Fibroblast of lung (primary cell): ENCODE results near the gene KIAA1217. TPM values are rescaled to one million over a fixed set of nuclear protein-coding genes. Genes with fewer than 3 reads are reported as not detected.

Experiments used
- DNase-seq, 2 donors: peaks; one replicate each; pipeline versions ENCODE4 v3.0.0 to v3.0.0-alpha.2; 2010; ENCODE audit warnings: low read depth in 2 of 2
- H2AFZ ChIP-seq: 2 replicates; pipeline ENCODE4 v1.5.1; 2012; ENCODE audit warnings: low read length, control low read depth, inconsistent platforms
- H3K27ac ChIP-seq: 2 replicates; pipeline ENCODE4 v1.5.1; 2011; ENCODE audit warnings: low read length, control low read depth; ENCODE audit not compliant: insufficient read depth
- H3K27me3 ChIP-seq: 2 replicates; pipeline ENCODE4 v1.5.1; 2011; ENCODE audit warnings: mild to moderate bottlenecking, low read length; ENCODE audit not compliant: control insufficient read depth, insufficient read depth
- H3K36me3 ChIP-seq: 2 replicates; pipeline ENCODE4 v1.5.1; 2011; ENCODE audit warnings: low read length; ENCODE audit not compliant: control insufficient read depth, insufficient read depth
- H3K4me1 ChIP-seq: 2 replicates; pipeline ENCODE4 v1.5.1; 2011; ENCODE audit warnings: low read length; ENCODE audit not compliant: control insufficient read depth, insufficient read depth; ENCODE audit errors: extremely low read depth
- H3K4me2 ChIP-seq: 2 replicates; pipeline ENCODE4 v1.5.1; 2011; ENCODE audit warnings: low read length, control low read depth; ENCODE audit not compliant: insufficient read depth; ENCODE audit errors: extremely low read depth
- H3K4me3 ChIP-seq, 4 experiments: fragments of 200-600 bp in 1 of 4; sonication (generic) in 1 of 4; replicated peaks in 1 of 4; 2 replicates each; pipeline ENCODE4 v1.5.1; 2011 to 2016; ENCODE audit warnings: low read length in 4 of 4, low read depth in 3 of 4, mild to moderate bottlenecking in 3 of 4, control low read depth in 2 of 4, inconsistent platforms in 1 of 4, mixed read lengths in 1 of 4; ENCODE audit not compliant: insufficient read depth in 1 of 4; ENCODE audit errors: control extremely low read depth in 1 of 4
- H3K79me2 ChIP-seq: 2 replicates; pipeline ENCODE4 v1.5.1; 2012; ENCODE audit warnings: mild to moderate bottlenecking, low read length, inconsistent platforms; ENCODE audit not compliant: control insufficient read depth, insufficient read depth
- H3K9ac ChIP-seq: 2 replicates; pipeline ENCODE4 v1.5.1; 2011; ENCODE audit warnings: mild to moderate bottlenecking, low read length, control low read depth; ENCODE audit not compliant: insufficient read depth
- H3K9me3 ChIP-seq: 2 replicates; pipeline ENCODE4 v1.5.1; 2012; ENCODE audit warnings: low read depth, low read length; ENCODE audit not compliant: control insufficient read depth, insufficient read depth
- H4K20me1 ChIP-seq: 2 replicates; pipeline ENCODE4 v1.5.1; 2011; ENCODE audit warnings: low read length; ENCODE audit not compliant: control insufficient read depth, insufficient read depth; ENCODE audit errors: extremely low read depth
- EZH2 ChIP-seq: IDR thresholded peaks from 2 replicates; pipeline ENCODE4 v1.5.1; 2012; ENCODE audit warnings: low read length, control low read depth, mild to moderate bottlenecking; ENCODE audit errors: missing control alignments
- polyA plus RNA-seq, 2 donors: library from polyadenylated mRNA; depleted of rRNA in 1 of 2; stranded (reverse) in 1 of 2; unstranded in 1 of 2; fragments of >200 nt; gene quantifications; 2 replicates each; pipeline ENCODE4 v1.2.1, GENCODE V29; 2011 to 2012; ENCODE audit warnings: missing spikeins in 1 of 2
- total RNA-seq: library from RNA; depleted of rRNA; stranded (reverse); fragments of >200 nt; gene quantifications from 2 replicates; pipeline ENCODE4 v1.2.1, GENCODE V29; 2014
- TF ChIP-seq, protein P1 (sequence below), 2 donors: IDR thresholded peaks in 1 of 2; conservative IDR thresholded peaks in 1 of 2; 1 replicate in 1 of 2; 2 replicates in 1 of 2; pipeline ENCODE4 v1.5.1; 2011 to 2012; ENCODE audit warnings: low read length in 2 of 2, control low read depth in 1 of 2, inconsistent platforms in 1 of 2, low read depth in 1 of 2, mild to moderate bottlenecking in 1 of 2

The KIAA1217 gene
- total and polyA plus RNA-seq, 2 donors (not counting 1 experiment from before 2014, with no cell fraction given) = 0.92 to 1.5 TPM

DNA sequence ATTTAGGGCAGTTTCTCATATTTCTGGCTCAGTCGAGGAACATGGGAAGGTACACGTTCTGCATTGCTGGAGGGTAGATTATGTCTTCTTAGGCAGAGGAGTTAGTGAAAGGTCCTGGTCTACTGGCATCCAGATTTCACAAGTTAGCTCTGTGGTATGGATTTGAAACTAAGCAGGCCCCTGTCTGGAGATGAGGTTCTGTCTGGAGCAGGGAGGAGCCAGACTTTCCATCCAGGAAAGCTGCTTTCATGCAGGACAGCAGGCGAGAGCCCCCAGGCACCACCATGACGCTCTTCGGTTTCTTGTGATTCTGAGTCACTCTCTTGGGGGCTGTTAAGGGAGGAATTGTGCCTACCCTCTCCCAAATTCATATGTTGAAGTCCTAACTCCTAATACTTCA is 184.3 kb downstream of the KIAA1217 start:
- no peak overlapping the region for H3K27ac ChIP-seq
- no peaks in the 10 kb centered on the region for H3K4me1 ChIP-seq
- no peaks in the 10 kb centered on the region for H3K9me3 ChIP-seq
- DNase-seq = no peak
- no peak overlapping the region for H3K9ac ChIP-seq
- no peaks in the 10 kb centered on the region for H4K20me1 ChIP-seq
- TF ChIP-seq, protein P1, sequence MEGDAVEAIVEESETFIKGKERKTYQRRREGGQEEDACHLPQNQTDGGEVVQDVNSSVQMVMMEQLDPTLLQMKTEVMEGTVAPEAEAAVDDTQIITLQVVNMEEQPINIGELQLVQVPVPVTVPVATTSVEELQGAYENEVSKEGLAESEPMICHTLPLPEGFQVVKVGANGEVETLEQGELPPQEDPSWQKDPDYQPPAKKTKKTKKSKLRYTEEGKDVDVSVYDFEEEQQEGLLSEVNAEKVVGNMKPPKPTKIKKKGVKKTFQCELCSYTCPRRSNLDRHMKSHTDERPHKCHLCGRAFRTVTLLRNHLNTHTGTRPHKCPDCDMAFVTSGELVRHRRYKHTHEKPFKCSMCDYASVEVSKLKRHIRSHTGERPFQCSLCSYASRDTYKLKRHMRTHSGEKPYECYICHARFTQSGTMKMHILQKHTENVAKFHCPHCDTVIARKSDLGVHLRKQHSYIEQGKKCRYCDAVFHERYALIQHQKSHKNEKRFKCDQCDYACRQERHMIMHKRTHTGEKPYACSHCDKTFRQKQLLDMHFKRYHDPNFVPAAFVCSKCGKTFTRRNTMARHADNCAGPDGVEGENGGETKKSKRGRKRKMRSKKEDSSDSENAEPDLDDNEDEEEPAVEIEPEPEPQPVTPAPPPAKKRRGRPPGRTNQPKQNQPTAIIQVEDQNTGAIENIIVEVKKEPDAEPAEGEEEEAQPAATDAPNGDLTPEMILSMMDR (conservative IDR thresholded peaks at IDR 0.05 in 1 of 2, IDR thresholded peaks at IDR 0.05 in 1 of 2; ENCODE audit: low read depth in 1 of 2, low read length in 2 of 2) = no peak
- TF ChIP-seq EZH2 = no peak
- no peak overlapping the region for H3K4me2 ChIP-seq
- no peak overlapping the region for H2AFZ ChIP-seq
- H3K27me3 ChIP-seq = no peaks in the 10 kb centered on the region
- H3K4me3 ChIP-seq = no peak overlapping the region
- no peaks in the 10 kb centered on the region for H3K79me2 ChIP-seq
- no peaks in the 10 kb centered on the region for H3K36me3 ChIP-seq

DNA sequence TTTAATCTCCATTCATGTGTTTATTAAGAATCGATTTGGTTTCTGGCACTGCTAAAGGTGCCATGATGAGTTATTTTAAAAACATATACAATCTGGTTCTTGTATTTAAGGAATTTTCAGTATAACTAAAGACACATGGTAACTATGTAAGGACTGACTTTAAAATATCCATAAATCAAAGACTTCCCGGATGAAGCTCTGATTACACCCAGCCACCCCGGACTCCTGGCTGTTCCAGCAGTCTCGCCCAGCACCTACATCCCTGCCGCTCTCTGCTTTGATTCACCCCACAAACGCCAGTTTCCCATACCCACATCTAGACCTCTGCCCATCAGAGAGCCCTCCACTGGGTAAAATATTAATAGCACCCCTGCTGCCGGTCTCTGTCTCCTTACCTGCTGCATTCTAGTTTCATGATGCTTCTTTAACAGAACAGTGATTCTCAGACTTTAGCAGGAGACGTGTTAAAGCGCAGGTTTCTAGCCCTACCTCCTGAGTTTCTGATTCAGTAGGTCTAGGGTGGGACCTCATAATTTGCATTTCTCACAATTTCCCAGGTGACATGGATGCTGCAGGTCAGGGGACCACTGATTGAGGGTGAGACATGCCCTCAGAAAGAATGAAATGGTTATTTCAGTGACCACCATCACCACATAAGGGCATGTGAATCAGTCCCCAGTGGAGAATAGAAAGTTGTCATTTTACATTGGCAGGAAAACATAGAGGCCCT is 185.7 kb downstream of the KIAA1217 start:
- Histone ChIP-seq H3K4me2 (no peak overlapping the region), H3K79me2 (no peaks in the 10 kb centered on the region), H3K9me3 (no peaks in the 10 kb centered on the region), H3K9ac (no peak overlapping the region), H3K27ac (no peak overlapping the region), H3K4me3 (no peak overlapping the region), H3K27me3 (no peaks in the 10 kb centered on the region), H4K20me1 (no peaks in the 10 kb centered on the region), H3K4me1 (no peaks in the 10 kb centered on the region), H3K36me3 (no peaks in the 10 kb centered on the region), H2AFZ (no peak overlapping the region)
- DNase-seq = no peak
- TF ChIP-seq, protein P1 (conservative IDR thresholded peaks at IDR 0.05 in 1 of 2, IDR thresholded peaks at IDR 0.05 in 1 of 2; ENCODE audit: low read depth in 1 of 2, low read length in 2 of 2) = no peak
- no peak for TF ChIP-seq EZH2

DNA sequence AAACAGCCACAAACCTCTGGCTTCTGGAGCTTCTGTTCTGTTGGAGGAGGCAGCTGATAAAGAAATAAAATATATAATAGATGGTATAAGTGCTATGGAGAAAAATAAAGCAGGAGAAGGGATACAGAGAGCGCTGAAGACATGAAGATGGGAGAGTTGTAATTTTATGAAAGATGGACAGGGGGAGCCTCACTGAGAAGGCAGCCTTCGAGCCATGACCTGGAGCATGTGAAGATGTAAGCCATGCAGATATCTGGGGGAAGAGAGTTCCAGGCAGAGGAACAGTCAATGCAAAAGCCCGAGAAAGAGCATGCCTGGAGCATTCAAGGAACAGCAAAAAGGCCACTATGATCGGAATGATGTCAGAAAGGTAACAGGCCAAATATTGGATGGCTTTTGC is 187.5 kb downstream of the KIAA1217 start:
- no peaks in the 10 kb centered on the region for H3K27me3 ChIP-seq
- no peak overlapping the region for H2AFZ ChIP-seq
- no peak overlapping the region for H3K9ac ChIP-seq
- H3K9me3 ChIP-seq = no peaks in the 10 kb centered on the region
- H3K36me3 ChIP-seq = no peaks in the 10 kb centered on the region
- H4K20me1 ChIP-seq = no peaks in the 10 kb centered on the region
- no peaks in the 10 kb centered on the region for H3K4me1 ChIP-seq
- DNase-seq = no peak
- no peaks in the 10 kb centered on the region for H3K79me2 ChIP-seq
- H3K27ac ChIP-seq = no peak overlapping the region
- H3K4me3 ChIP-seq = no peak overlapping the region
- no peak overlapping the region for H3K4me2 ChIP-seq
- no peak for TF ChIP-seq EZH2
- TF ChIP-seq, protein P1 (conservative IDR thresholded peaks at IDR 0.05 in 1 of 2, IDR thresholded peaks at IDR 0.05 in 1 of 2; ENCODE audit: low read depth in 1 of 2, low read length in 2 of 2) = peak in 1 of 2 donors; percentile 20
